GM23248 (cell line): ENCODE results near the gene PRPF38A.

Experiments used
- EZH2 ChIP-seq: fragments of 200-600 bp; sonication (generic); IDR thresholded peaks from 2 replicates; pipeline ENCODE4 v1.6.1; 2018; ENCODE audit warnings: antibody characterized with exemption, mild to moderate bottlenecking; ENCODE audit not compliant: insufficient read depth, poor library complexity, severe bottlenecking
- EZH2phosphoT487 ChIP-seq: fragments of 200-600 bp; sonication (generic); IDR thresholded peaks from 2 replicates; pipeline ENCODE4 v1.6.1; 2018; ENCODE audit warnings: antibody characterized with exemption, moderate library complexity, mild to moderate bottlenecking, low read depth; ENCODE audit not compliant: insufficient read depth

- TF ChIP-seq EZH2phosphoT487 (no peak), EZH2 (no peak)
These were observed 48.4 kb upstream of the PRPF38A start for GRCh38 chr1:52355847-52356505.
